KBM-7 (cell line): ENCODE results near the gene PATJ.
"Not testable (repeated sequence)": the region's sequence is repeated elsewhere in the genome, so short reads cannot be mapped to it uniquely, and the experiment has no call there.

Source experiments
- DNase-seq: peaks from one replicate; pipeline ENCODE4 v3.0.0-alpha.2; 2015
- in situ Hi-C: fragments of 300-500 bp; cut with MboI; formaldehyde crosslinking; loops from 2 replicates; pipeline ENCODE4 v1.14.3; 2020; ENCODE audit warnings: low sequenced_read_pairs, low pct_unique_long_range_greater_than_20kb, mixed read lengths

The PATJ gene

GRCh38 chr1:61741711-61742619 lies at the start of gene PATJ:
Gene PATJ (plus strand): TSS chr1:61742480. CDS start chr1:61762893, 20,413 bp downstream.
- peak; percentile 41 for DNase-seq
- in situ Hi-C loops = no loop called here

- DNase-seq = no peak
- in situ Hi-C loops = no loop called here
Observed at GRCh38 chr1:61699911-61700851, 42.1 kb upstream of the PATJ start.

- in situ Hi-C loops = no loop called here
- no peak for DNase-seq
Observed at GRCh38 chr1:61708953-61709907, 33.0 kb upstream of the PATJ start.

GRCh38 chr1:61709908-61710289 lies 32.4 kb upstream of the PATJ start:
- no peak for DNase-seq

GRCh38 chr1:61711257-61711656 lies 31.0 kb upstream of the PATJ start:
- in situ Hi-C loops = not testable (repeated sequence)

More at GRCh38 chr1:61709908-61710289, 32.4 kb upstream of the PATJ start:
- in situ Hi-C loops = no loop called here

GRCh38 chr1:61711969-61712368 lies 30.3 kb upstream of the PATJ start:
- DNase-seq = no peak
- in situ Hi-C loops = no loop called here

More at GRCh38 chr1:61711257-61711656, 31.0 kb upstream of the PATJ start:
- not testable (repeated sequence) for DNase-seq

- in situ Hi-C loops, DNase-seq: not testable (repeated sequence)
Observed at GRCh38 chr1:61718996-61719663, 23.1 kb upstream of the PATJ start.

- DNase-seq = no peak
- in situ Hi-C loops = no loop called here
Observed at GRCh38 chr1:61724506-61724812, 17.8 kb upstream of the PATJ start.

- DNase-seq = peak; percentile 93
- in situ Hi-C loops = no loop called here
Observed at GRCh38 chr1:61724813-61725694, 17.2 kb upstream of the PATJ start, which contains the start of gene TM2D1. Gene TM2D1 (minus strand): TSS chr1:61725141. CDS start chr1:61725120, 21 bp downstream.

- in situ Hi-C loops = no loop called here
- no peak for DNase-seq
Observed at GRCh38 chr1:61727544-61727943, 14.7 kb upstream of the PATJ start.

- in situ Hi-C loops, DNase-seq: not testable (repeated sequence)
Observed at GRCh38 chr1:61730679-61731078, 11.6 kb upstream of the PATJ start.

GRCh38 chr1:61732726-61733125 lies 9.6 kb upstream of the PATJ start:
- in situ Hi-C loops = no loop called here
- DNase-seq = no peak

GRCh38 chr1:61740751-61741700 lies 1.3 kb upstream of the PATJ start:
- DNase-seq = no peak
- in situ Hi-C loops = no loop called here

GRCh38 chr1:61742620-61743430 lies 545 bp downstream of the PATJ start:
- in situ Hi-C loops = no loop called here
- peak; percentile 35 for DNase-seq

GRCh38 chr1:61743431-61743705 lies 1.1 kb downstream of the PATJ start:
- no peak for DNase-seq
- in situ Hi-C loops = no loop called here
